ENCODE measurements around the gene MLN. TPM values are rescaled to one million over a fixed set of nuclear protein-coding genes. Genes with fewer than 3 reads are reported as not detected.

MLN gene
- total RNA-seq, 1 experiment from 2014 or later: not detected

DNA sequence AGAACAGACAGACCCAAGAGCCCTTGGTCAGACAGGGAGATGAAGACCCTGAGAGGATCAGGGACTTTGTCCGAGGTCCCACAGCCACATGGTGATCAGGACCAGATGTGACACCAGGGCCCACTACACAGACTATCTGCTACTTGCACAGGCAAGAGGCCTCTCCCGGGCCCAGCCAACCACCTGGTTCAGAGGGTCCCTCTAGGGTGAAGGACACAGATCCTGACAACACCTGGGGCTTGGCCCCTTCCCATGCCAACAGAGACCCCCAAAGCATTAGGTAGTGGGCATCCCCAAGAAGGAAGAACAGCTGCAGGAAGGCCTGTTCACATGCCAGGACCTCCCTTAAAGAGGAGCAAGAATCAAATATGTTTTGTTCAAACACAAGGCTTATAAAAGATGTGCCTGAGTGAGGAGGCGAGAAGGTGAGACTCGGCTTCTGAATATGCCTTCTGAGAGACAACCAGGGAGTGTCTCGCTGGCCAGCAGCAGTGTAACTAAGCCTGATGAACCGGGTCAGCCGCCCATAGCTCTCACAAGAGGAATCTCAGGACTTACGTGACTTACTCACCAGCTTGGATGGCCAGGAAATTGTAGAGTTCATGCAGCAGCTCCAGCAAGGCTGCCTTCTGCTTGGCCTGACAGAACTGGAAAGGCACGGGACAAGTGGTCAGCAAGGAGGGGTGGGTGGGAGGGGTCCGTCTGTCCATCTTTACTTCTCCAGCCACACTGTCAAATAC lies 19.9 kb downstream of the MLN start (continued):
- no peak for TF ChIP-seq EZH2phosphoT487 (IDR thresholded peaks at IDR 0.05; ENCODE audit: borderline replicate concordance)

DNA sequence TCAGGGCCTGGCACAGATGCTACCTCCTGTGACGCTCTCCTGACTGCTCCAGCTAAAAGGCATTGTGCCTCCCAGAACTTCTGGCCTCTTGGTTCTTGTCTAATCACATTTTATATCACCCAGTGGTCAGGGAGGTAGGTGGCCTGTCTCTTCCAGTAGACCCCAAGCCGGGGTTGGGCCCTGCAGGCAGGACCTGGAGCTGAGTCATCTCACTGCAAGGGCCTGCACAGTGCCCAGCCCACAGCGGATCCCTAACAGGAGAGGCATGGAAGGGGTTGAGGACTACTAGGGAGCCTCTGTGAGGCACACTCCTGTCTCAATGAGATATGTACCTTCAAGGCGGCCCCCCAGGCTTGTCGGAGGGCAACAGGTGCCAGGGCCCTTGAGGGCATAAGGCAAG lies 21.2 kb downstream of the MLN start:
- H3K27me3 ChIP-seq (ENCODE audit: insufficient read depth, low read length): no peaks in the 10 kb centered on the region
- no peak for DNase-seq (ENCODE audit: low read depth, low spot score)
- peaks cover 20% of the 10 kb centered on the region for H3K79me2 ChIP-seq (ENCODE audit: insufficient read depth, low read length)
- peaks cover 20 to 44% of the 10 kb centered on the region in 2 experiments; a peak in 3 of 4 replicates for H3K36me3 ChIP-seq (ENCODE audit: control insufficient read depth in 1 of 2, insufficient read depth in 2 of 2, low read length in 2 of 2)
- peak overlapping the region; percentile 50; the same call in 1 of the 2 replicates for H3K9ac ChIP-seq (ENCODE audit: low read length)
- peaks cover 33 to 50% of the 10 kb centered on the region in 2 experiments for H3K4me1 ChIP-seq (ENCODE audit: control insufficient read depth in 1 of 2, insufficient read depth in 2 of 2, low read length in 2 of 2)
- ATAC-seq: no peak
- TF ChIP-seq EZH2phosphoT487 (IDR thresholded peaks at IDR 0.05; ENCODE audit: borderline replicate concordance) (no peak), SIN3A (IDR thresholded peaks at IDR 0.05; ENCODE audit: low read depth) (no peak), ZFX (IDR thresholded peaks at IDR 0.05) (no peak; the same call in 1 of the 2 replicates), CEBPB (IDR thresholded peaks at IDR 0.05; ENCODE audit: low read depth) (no peak), JUND (IDR thresholded peaks at IDR 0.05) (no peak), TCF7L2 (IDR thresholded peaks at IDR 0.05; ENCODE audit: borderline replicate concordance, extremely low read depth, insufficient read depth, insufficient read length) (no peak), SP1 (IDR thresholded peaks at IDR 0.05; ENCODE audit: low read depth) (no peak), YY1 (IDR thresholded peaks at IDR 0.05; ENCODE audit: extremely low read depth, insufficient replicate concordance, low read depth, low read length) (no peak), POLR2A (IDR thresholded peaks at IDR 0.05; ENCODE audit: borderline replicate concordance, extremely low read depth, insufficient read depth, insufficient read length) (no peak), CBX3 (IDR thresholded peaks at IDR 0.05; ENCODE audit: low read depth) (no peak), FOSL1 (IDR thresholded peaks at IDR 0.05; ENCODE audit: low read depth) (no peak), RAD21 (IDR thresholded peaks at IDR 0.05; ENCODE audit: low read depth) (no peak), SRF (IDR thresholded peaks at IDR 0.05; ENCODE audit: low read depth) (no peak), ELF1 (IDR thresholded peaks at IDR 0.05; ENCODE audit: borderline replicate concordance, low read depth) (no peak), EGR1 (IDR thresholded peaks at IDR 0.05; ENCODE audit: low read depth) (no peak)
- TF ChIP-seq, protein P1, sequence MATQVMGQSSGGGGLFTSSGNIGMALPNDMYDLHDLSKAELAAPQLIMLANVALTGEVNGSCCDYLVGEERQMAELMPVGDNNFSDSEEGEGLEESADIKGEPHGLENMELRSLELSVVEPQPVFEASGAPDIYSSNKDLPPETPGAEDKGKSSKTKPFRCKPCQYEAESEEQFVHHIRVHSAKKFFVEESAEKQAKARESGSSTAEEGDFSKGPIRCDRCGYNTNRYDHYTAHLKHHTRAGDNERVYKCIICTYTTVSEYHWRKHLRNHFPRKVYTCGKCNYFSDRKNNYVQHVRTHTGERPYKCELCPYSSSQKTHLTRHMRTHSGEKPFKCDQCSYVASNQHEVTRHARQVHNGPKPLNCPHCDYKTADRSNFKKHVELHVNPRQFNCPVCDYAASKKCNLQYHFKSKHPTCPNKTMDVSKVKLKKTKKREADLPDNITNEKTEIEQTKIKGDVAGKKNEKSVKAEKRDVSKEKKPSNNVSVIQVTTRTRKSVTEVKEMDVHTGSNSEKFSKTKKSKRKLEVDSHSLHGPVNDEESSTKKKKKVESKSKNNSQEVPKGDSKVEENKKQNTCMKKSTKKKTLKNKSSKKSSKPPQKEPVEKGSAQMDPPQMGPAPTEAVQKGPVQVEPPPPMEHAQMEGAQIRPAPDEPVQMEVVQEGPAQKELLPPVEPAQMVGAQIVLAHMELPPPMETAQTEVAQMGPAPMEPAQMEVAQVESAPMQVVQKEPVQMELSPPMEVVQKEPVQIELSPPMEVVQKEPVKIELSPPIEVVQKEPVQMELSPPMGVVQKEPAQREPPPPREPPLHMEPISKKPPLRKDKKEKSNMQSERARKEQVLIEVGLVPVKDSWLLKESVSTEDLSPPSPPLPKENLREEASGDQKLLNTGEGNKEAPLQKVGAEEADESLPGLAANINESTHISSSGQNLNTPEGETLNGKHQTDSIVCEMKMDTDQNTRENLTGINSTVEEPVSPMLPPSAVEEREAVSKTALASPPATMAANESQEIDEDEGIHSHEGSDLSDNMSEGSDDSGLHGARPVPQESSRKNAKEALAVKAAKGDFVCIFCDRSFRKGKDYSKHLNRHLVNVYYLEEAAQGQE (IDR thresholded peaks at IDR 0.05; ENCODE audit: low read depth): no peak
- TF ChIP-seq, protein P2, sequence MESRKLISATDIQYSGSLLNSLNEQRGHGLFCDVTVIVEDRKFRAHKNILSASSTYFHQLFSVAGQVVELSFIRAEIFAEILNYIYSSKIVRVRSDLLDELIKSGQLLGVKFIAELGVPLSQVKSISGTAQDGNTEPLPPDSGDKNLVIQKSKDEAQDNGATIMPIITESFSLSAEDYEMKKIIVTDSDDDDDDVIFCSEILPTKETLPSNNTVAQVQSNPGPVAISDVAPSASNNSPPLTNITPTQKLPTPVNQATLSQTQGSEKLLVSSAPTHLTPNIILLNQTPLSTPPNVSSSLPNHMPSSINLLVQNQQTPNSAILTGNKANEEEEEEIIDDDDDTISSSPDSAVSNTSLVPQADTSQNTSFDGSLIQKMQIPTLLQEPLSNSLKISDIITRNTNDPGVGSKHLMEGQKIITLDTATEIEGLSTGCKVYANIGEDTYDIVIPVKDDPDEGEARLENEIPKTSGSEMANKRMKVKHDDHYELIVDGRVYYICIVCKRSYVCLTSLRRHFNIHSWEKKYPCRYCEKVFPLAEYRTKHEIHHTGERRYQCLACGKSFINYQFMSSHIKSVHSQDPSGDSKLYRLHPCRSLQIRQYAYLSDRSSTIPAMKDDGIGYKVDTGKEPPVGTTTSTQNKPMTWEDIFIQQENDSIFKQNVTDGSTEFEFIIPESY (IDR thresholded peaks at IDR 0.05; ENCODE audit: extremely low read depth, insufficient replicate concordance, low read length): no peak
- TF ChIP-seq, protein P3, sequence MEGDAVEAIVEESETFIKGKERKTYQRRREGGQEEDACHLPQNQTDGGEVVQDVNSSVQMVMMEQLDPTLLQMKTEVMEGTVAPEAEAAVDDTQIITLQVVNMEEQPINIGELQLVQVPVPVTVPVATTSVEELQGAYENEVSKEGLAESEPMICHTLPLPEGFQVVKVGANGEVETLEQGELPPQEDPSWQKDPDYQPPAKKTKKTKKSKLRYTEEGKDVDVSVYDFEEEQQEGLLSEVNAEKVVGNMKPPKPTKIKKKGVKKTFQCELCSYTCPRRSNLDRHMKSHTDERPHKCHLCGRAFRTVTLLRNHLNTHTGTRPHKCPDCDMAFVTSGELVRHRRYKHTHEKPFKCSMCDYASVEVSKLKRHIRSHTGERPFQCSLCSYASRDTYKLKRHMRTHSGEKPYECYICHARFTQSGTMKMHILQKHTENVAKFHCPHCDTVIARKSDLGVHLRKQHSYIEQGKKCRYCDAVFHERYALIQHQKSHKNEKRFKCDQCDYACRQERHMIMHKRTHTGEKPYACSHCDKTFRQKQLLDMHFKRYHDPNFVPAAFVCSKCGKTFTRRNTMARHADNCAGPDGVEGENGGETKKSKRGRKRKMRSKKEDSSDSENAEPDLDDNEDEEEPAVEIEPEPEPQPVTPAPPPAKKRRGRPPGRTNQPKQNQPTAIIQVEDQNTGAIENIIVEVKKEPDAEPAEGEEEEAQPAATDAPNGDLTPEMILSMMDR (IDR thresholded peaks at IDR 0.05 in 2 of 3, conservative IDR thresholded peaks at IDR 0.05 in 1 of 3; ENCODE audit: borderline replicate concordance in 1 of 3, insufficient read depth in 1 of 3, low read depth in 2 of 3, low read length in 2 of 3): no peak
- no peaks in the 10 kb centered on the region for H4K20me1 ChIP-seq (ENCODE audit: insufficient read depth)
- CTCF ChIA-PET: interaction anchor here (1.4 kb wide), 1 partner anchor 11 kb away, joined by 4 read pairs; no protein-coding TSS in a partner anchor
- no TSS peak for BruUV-seq (replicated peaks)
- H3K4me2 ChIP-seq (ENCODE audit: low read length): peak overlapping the region; percentile 75
- POLR2A ChIA-PET: no interaction called here
- H3K27ac ChIP-seq (ENCODE audit: low read depth, low read length): peak overlapping the region; percentile 81
- RAD21 ChIA-PET (ENCODE audit: low non-redundant PET in 1 of 2, low total read pairs in 2 of 2, uncharacterized antibody in 2 of 2, unreplicated experiment in 2 of 2): no interaction called here
- intact Hi-C loops (cut with micrococcal nuclease): no loop called here
- H3K9me3 ChIP-seq (ENCODE audit: control insufficient read depth in 1 of 2, insufficient read depth in 1 of 2, low read depth in 1 of 2, low read length in 2 of 2): no peaks in the 10 kb centered on the region
- H3K9me2 ChIP-seq (ENCODE audit: insufficient read depth): no peaks in the 10 kb centered on the region
- no peak overlapping the region for H2AFZ ChIP-seq (ENCODE audit: low read depth, low read length, poor library complexity, severe bottlenecking)
- no peak overlapping the region for H3K4me3 ChIP-seq (replicated peaks in 1 of 2; ENCODE audit: low read depth in 1 of 2, low read length in 2 of 2)
